HG03565 (cell line): ENCODE measurements around the gene IGF1R.

Experiments
- ATAC-seq: cut with Tn5 transposase; IDR thresholded peaks from one replicate; pipeline ENCODE4 v1.9.1; 2021; ENCODE audit warnings: mild to moderate bottlenecking, moderate library complexity; ENCODE audit not compliant: unreplicated experiment

The IGF1R gene

GRCh38 chr15:98933406-98933805 lies 285.1 kb downstream of the IGF1R start:
- no peak for ATAC-seq

GRCh38 chr15:98935736-98936135 lies 287.4 kb downstream of the IGF1R start:
- no peak for ATAC-seq

GRCh38 chr15:98937413-98938104 lies 289.2 kb downstream of the IGF1R start:
- peak; percentile 66 for ATAC-seq

GRCh38 chr15:98938105-98938417 lies 289.7 kb downstream of the IGF1R start:
- peak; percentile 32 for ATAC-seq

GRCh38 chr15:98938799-98939198 lies 290.5 kb downstream of the IGF1R start:
- ATAC-seq, result no peak

- no peak for ATAC-seq
Measured at GRCh38 chr15:98939311-98940080, 291.2 kb downstream of the IGF1R start.

- ATAC-seq, result no peak
Measured at GRCh38 chr15:98941595-98942255, 293.4 kb downstream of the IGF1R start.

GRCh38 chr15:98942431-98942830 lies 294.1 kb downstream of the IGF1R start:
- ATAC-seq, result no peak

GRCh38 chr15:98943051-98943508 lies 294.7 kb downstream of the IGF1R start:
- ATAC-seq, result no peak

- ATAC-seq, result no peak
Measured at GRCh38 chr15:98943601-98944151, 295.3 kb downstream of the IGF1R start.

GRCh38 chr15:98946301-98947255 lies 298.2 kb downstream of the IGF1R start:
- ATAC-seq, result no peak

- no peak for ATAC-seq
Measured at GRCh38 chr15:98948456-98948855, 300.1 kb downstream of the IGF1R start.

GRCh38 chr15:98948941-98949340 lies 300.6 kb downstream of the IGF1R start:
- ATAC-seq, result no peak

GRCh38 chr15:98949624-98950023 lies 301.3 kb downstream of the IGF1R start:
- no peak for ATAC-seq

GRCh38 chr15:98950248-98950647 lies 301.9 kb downstream of the IGF1R start:
- no peak for ATAC-seq

GRCh38 chr15:98951004-98951403 lies 302.7 kb downstream of the IGF1R start:
- no peak for ATAC-seq

GRCh38 chr15:98951493-98952320 lies 303.4 kb downstream of the IGF1R start:
- no peak for ATAC-seq

- peak; percentile 94 for ATAC-seq
Measured at GRCh38 chr15:98952381-98952803, 304.1 kb downstream of the IGF1R start.

- ATAC-seq, result peak; percentile 18
Measured at GRCh38 chr15:98953000-98953787, 304.9 kb downstream of the IGF1R start.
